Cardiac fibroblast (primary cell): ENCODE measurements around the gene KCNE3.

Experiments used
- DNase-seq, 2 donors: peaks; one replicate each; pipeline versions ENCODE4 v3.0.0 to v3.0.0-alpha.2; 2010; ENCODE audit warnings: low read depth in 2 of 2
- H3K4me3 ChIP-seq, 2 donors: replicated peaks in 1 of 2; 1 replicate in 1 of 2; 2 replicates in 1 of 2; pipeline ENCODE4 v1.5.1; 2011; ENCODE audit warnings: low read depth in 2 of 2, low read length in 2 of 2, mild to moderate bottlenecking in 2 of 2, moderate library complexity in 1 of 2
- CTCF ChIP-seq: IDR thresholded peaks from one replicate; pipeline ENCODE4 v1.5.1; 2011; ENCODE audit warnings: low read depth, mild to moderate bottlenecking, low read length, inconsistent platforms

Gene KCNE3

GRCh38 chr11:74466916-74467885 lies at the start of gene KCNE3:
Gene KCNE3, minus strand, starts transcription at chr11:74467549. Its CDS starts 9,986 bp downstream, at chr11:74457563.
- no peak for TF ChIP-seq CTCF
- DNase-seq = peak; percentile 8 to 48
- peak within 1 kb of the TSS; percentile 54 to 57 for H3K4me3 ChIP-seq

GRCh38 chr11:74507582-74507981 lies 40.2 kb upstream of the KCNE3 start:
- H3K4me3 ChIP-seq = no peak overlapping the region
- no peak for TF ChIP-seq CTCF
- DNase-seq = no peak

- peak; percentile 8 to 14 for DNase-seq
- H3K4me3 ChIP-seq = no peak overlapping the region
- TF ChIP-seq CTCF = no peak
Measured at GRCh38 chr11:74506823-74507222, 39.5 kb upstream of the KCNE3 start.

- TF ChIP-seq CTCF = no peak
- no peak for DNase-seq
Measured at GRCh38 chr11:74505911-74506310, 38.6 kb upstream of the KCNE3 start.

GRCh38 chr11:74504100-74504691 lies 36.8 kb upstream of the KCNE3 start:
- DNase-seq = no peak
- no peak for TF ChIP-seq CTCF
- no peak overlapping the region for H3K4me3 ChIP-seq

More at GRCh38 chr11:74505911-74506310, 38.6 kb upstream of the KCNE3 start:
- H3K4me3 ChIP-seq = no peak overlapping the region

- no peak for DNase-seq
- no peak overlapping the region for H3K4me3 ChIP-seq
- TF ChIP-seq CTCF = no peak
Measured at GRCh38 chr11:74494916-74495315, 27.6 kb upstream of the KCNE3 start.
